CD4-positive, alpha-beta T cell treated with Interferon alpha-2 for 1 hour (primary cell): Measurements from ENCODE around the gene FAH.
"Not testable (repeated sequence)": the region's sequence is repeated elsewhere in the genome, so short reads cannot be mapped to it uniquely, and the experiment has no call there.

Experiments
- DNase-seq, 2 donors: peaks; one replicate each; pipeline ENCODE4 v3.0.0-alpha.2; 2020 to 2022

Gene FAH

GRCh38 chr15:80152180-80152895 lies 461 bp upstream of the FAH start:
- peak; percentile 95 to 96 for DNase-seq

- no peak for DNase-seq
Observed at GRCh38 chr15:80153900-80154299, 1.1 kb downstream of the FAH start.

- no peak for DNase-seq
Observed at GRCh38 chr15:80154336-80154735, 1.5 kb downstream of the FAH start.

- DNase-seq = no peak
Observed at GRCh38 chr15:80155001-80155377, 2.2 kb downstream of the FAH start.

GRCh38 chr15:80155378-80156175 lies 2.8 kb downstream of the FAH start:
- not testable (repeated sequence) for DNase-seq

GRCh38 chr15:80156176-80156720 lies 3.4 kb downstream of the FAH start:
- no peak for DNase-seq

GRCh38 chr15:80157215-80157614 lies 4.4 kb downstream of the FAH start:
- no peak for DNase-seq

- DNase-seq = no peak
Observed at GRCh38 chr15:80159301-80159700, 6.5 kb downstream of the FAH start.

GRCh38 chr15:80159811-80160569 lies 7.2 kb downstream of the FAH start:
- DNase-seq = peak in 1 of 2 donors; percentile 12

- peak; percentile 28 to 64 for DNase-seq
Observed at GRCh38 chr15:80160570-80161156, 7.9 kb downstream of the FAH start.

- no peak for DNase-seq
Observed at GRCh38 chr15:80161468-80162016, 8.7 kb downstream of the FAH start.

GRCh38 chr15:80162059-80162554 lies 9.3 kb downstream of the FAH start:
- DNase-seq = no peak

- DNase-seq = no peak
Observed at GRCh38 chr15:80163217-80163616, 10.4 kb downstream of the FAH start.

- DNase-seq = no peak
Observed at GRCh38 chr15:80163897-80164296, 11.1 kb downstream of the FAH start.

- DNase-seq = no peak
Observed at GRCh38 chr15:80167936-80168335, 15.1 kb downstream of the FAH start.

GRCh38 chr15:80168421-80168820 lies 15.6 kb downstream of the FAH start:
- DNase-seq = no peak

- no peak for DNase-seq
Observed at GRCh38 chr15:80169768-80170357, 17.1 kb downstream of the FAH start.

- DNase-seq = no peak
Observed at GRCh38 chr15:80170596-80170995, 17.8 kb downstream of the FAH start.

- DNase-seq = no peak
Observed at GRCh38 chr15:80171787-80172186, 19.0 kb downstream of the FAH start.

- no peak for DNase-seq
Observed at GRCh38 chr15:80172401-80172800, 19.6 kb downstream of the FAH start.

GRCh38 chr15:80173022-80173759 lies 20.4 kb downstream of the FAH start:
- DNase-seq = peak; percentile 66 to 71
